HG03432 (cell line): ENCODE results near the gene DIP2A.

ENCODE experiments used
- ATAC-seq: cut with Tn5 transposase; IDR thresholded peaks from one replicate; pipeline ENCODE4 v1.9.1; 2021; ENCODE audit warnings: mild to moderate bottlenecking, moderate library complexity; ENCODE audit not compliant: unreplicated experiment

Gene DIP2A

GRCh38 chr21:46475296-46475695 lies 16.6 kb downstream of the DIP2A start:
- no peak for ATAC-seq

- ATAC-seq: no peak
These were observed 19.1 kb downstream of the DIP2A start for GRCh38 chr21:46477765-46478164.

GRCh38 chr21:46478910-46479309 lies 20.2 kb downstream of the DIP2A start:
- ATAC-seq: no peak

GRCh38 chr21:46480466-46480865 lies 21.8 kb downstream of the DIP2A start:
- no peak for ATAC-seq

GRCh38 chr21:46482225-46482845 lies 23.6 kb downstream of the DIP2A start:
- ATAC-seq: no peak

GRCh38 chr21:46482846-46483231 lies 24.1 kb downstream of the DIP2A start:
- no peak for ATAC-seq

- ATAC-seq: no peak
These were observed 24.9 kb downstream of the DIP2A start for GRCh38 chr21:46483300-46484295.

- no peak for ATAC-seq
These were observed 27.9 kb downstream of the DIP2A start for GRCh38 chr21:46486481-46487126.

GRCh38 chr21:46489162-46489663 lies 30.5 kb downstream of the DIP2A start:
- ATAC-seq: no peak

- ATAC-seq: no peak
These were observed 31.1 kb downstream of the DIP2A start for GRCh38 chr21:46489800-46490199.

GRCh38 chr21:46491553-46491952 lies 32.9 kb downstream of the DIP2A start:
- no peak for ATAC-seq

- no peak for ATAC-seq
These were observed 34.2 kb downstream of the DIP2A start for GRCh38 chr21:46492851-46493250.

GRCh38 chr21:46493828-46494227 lies 35.1 kb downstream of the DIP2A start:
- ATAC-seq: no peak

GRCh38 chr21:46498335-46499050 lies 39.8 kb downstream of the DIP2A start:
- ATAC-seq: no peak

GRCh38 chr21:46500224-46500861 lies 41.7 kb downstream of the DIP2A start:
- ATAC-seq: no peak

GRCh38 chr21:46503922-46504550 lies 45.3 kb downstream of the DIP2A start:
- ATAC-seq: no peak

GRCh38 chr21:46504666-46505065 lies 46.0 kb downstream of the DIP2A start:
- no peak for ATAC-seq

- ATAC-seq: no peak
These were observed 48.9 kb downstream of the DIP2A start for GRCh38 chr21:46507562-46507961.

GRCh38 chr21:46509741-46510502 lies 51.2 kb downstream of the DIP2A start:
- ATAC-seq: no peak
